Activated CD8-positive, alpha-beta T cell treated with anti-CD3 and anti-CD28 coated beads, Interleukin-2, amount 10 ng/mL, durations not matched to agents 7 days and 5 days (primary cell): ENCODE data around the gene MAST4. TPM values are rescaled to one million over a fixed set of nuclear protein-coding genes. Genes with fewer than 3 reads are reported as not detected.
"Not testable (repeated sequence)": the region's sequence is repeated elsewhere in the genome, so short reads cannot be mapped to it uniquely, and the experiment has no call there.

Experiments
- ATAC-seq: fragments of 150-1000 bp; cut with Tn5 transposase; one replicate; pipeline ENCODE4 v1.10.0; 2021; ENCODE audit warnings: moderate library complexity
- CTCF ChIA-PET: fragments of 350-600 bp; sonication (Branson Sonifier 250); formaldehyde crosslinking; loops from one replicate; lab custom pipeline; 2021; ENCODE audit warnings: antibody characterized with exemption; lab: Charles Lee
- POLR2A ChIA-PET: fragments of 350-600 bp; sonication (Branson Sonifier 250); formaldehyde crosslinking; loops from one replicate; lab custom pipeline; 2021; ENCODE audit warnings: antibody characterized with exemption; lab: Charles Lee
- DNase-seq: peaks from one replicate; pipeline ENCODE4 v3.0.0-alpha.2; 2020
- H3K27ac Mint-ChIP-seq: one replicate; pipeline ENCODE4 v1.8.0; 2021; ENCODE audit warnings: mild to moderate bottlenecking, mixed read lengths
- H3K27me3 Mint-ChIP-seq: one replicate; pipeline ENCODE4 v1.8.0; 2021; ENCODE audit warnings: low read depth, mixed read lengths
- H3K36me3 Mint-ChIP-seq: one replicate; pipeline ENCODE4 v1.8.0; 2021; ENCODE audit warnings: low read depth, mixed read lengths
- H3K4me1 Mint-ChIP-seq: one replicate; pipeline ENCODE4 v1.8.0; 2021; ENCODE audit warnings: low read depth, mixed read lengths
- H3K4me3 Mint-ChIP-seq: one replicate; pipeline ENCODE4 v1.8.0; 2021; ENCODE audit warnings: mild to moderate bottlenecking, mixed read lengths
- H3K9me3 Mint-ChIP-seq: one replicate; pipeline ENCODE4 v1.8.0; 2022; ENCODE audit warnings: mixed read lengths; ENCODE audit not compliant: insufficient read depth
- total RNA-seq, 2 experiments: library from RNA; stranded (reverse); gene quantifications; one replicate each; pipeline ENCODE4 v1.2.3, GENCODE V29; 2021

The MAST4 gene
- total RNA-seq, 2 experiments from 2014 or later, result 5.5 to 7.1 TPM

DNA sequence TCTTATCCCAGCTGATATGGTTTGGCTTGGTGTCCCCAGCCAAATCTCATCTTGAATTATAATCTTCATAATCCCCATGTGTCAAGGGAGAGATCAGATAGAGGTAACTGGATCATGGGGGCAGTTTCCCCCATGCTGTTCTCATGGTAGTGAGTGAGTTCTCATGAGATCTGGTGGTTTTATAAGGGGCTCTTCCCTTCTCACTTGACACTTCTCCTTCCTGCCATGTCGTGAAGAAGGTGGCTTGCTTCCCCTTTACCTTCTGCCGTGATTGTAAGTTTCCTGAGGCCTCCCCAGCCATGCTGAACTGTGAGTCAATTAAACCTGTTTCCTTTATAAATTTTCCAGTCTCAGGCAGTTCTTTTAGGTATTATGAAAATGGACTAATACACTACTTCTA is 226.7 kb downstream of the MAST4 start:
- H3K9me3 Mint-ChIP-seq, H3K4me3 Mint-ChIP-seq, ATAC-seq, H3K27me3 Mint-ChIP-seq, DNase-seq: not testable (repeated sequence)
- Mint-ChIP-seq H3K27ac (peak overlapping the region; percentile 88), H3K4me1 (peaks cover 46% of the 10 kb centered on the region), H3K36me3 (peaks cover 13% of the 10 kb centered on the region)
- POLR2A ChIA-PET, result interaction anchor here (1.0 kb wide), 1 partner anchor 18 kb away, joined by 3 read pairs; no protein-coding TSS in a partner anchor
- CTCF ChIA-PET, result interaction anchor here (1.2 to 3.2 kb wide), 4 partner anchors 8 to 18 kb away, joined by 6 to 17 read pairs (median 9); no protein-coding TSS in a partner anchor

DNA sequence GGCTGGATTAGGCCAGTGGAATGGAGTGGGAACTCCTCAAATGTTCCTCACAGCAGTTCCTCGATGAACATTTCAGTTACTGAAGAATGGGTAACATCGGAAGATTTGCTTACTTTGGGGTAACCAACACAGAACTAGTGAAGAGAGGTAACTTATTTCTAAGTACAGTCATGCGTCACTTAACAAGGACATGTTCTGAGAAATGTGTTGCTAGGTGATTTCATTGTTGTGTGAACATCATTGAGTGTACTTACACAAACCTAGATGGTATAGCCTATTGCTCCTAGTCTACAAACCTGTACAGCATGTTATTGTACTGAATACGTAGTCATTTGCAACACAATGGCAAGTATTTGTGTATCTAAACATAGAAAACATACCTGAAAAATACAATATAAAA is 228.3 kb downstream of the MAST4 start:
- Mint-ChIP-seq H3K27ac (no peak overlapping the region), H3K36me3 (peaks cover 13% of the 10 kb centered on the region), H3K4me3 (no peak overlapping the region), H3K9me3 (peaks cover 3% of the 10 kb centered on the region), H3K4me1 (peaks cover 54% of the 10 kb centered on the region), H3K27me3 (no peaks in the 10 kb centered on the region)
- CTCF ChIA-PET, result interaction anchor here (1.2 to 1.3 kb wide), 2 partner anchors 10 to 12 kb away, joined by 3 to 4 read pairs; no protein-coding TSS in a partner anchor
- POLR2A ChIA-PET, result interaction anchor here (0.6 kb wide), 1 partner anchor 198 kb away, joined by 8 read pairs; no protein-coding TSS in a partner anchor
- no peak for DNase-seq
- ATAC-seq, result no peak

- Mint-ChIP-seq H3K9me3 (peaks cover 3% of the 10 kb centered on the region), H3K4me3 (no peak overlapping the region), H3K4me1 (peaks cover 63% of the 10 kb centered on the region), H3K36me3 (peaks cover 13% of the 10 kb centered on the region), H3K27ac (no peak overlapping the region), H3K27me3 (no peaks in the 10 kb centered on the region)
- DNase-seq (no peak), ATAC-seq (no peak)
- ChIA-PET CTCF (interaction anchor here (6.1 kb wide), 1 partner anchor 10 kb away, joined by 99 read pairs; no protein-coding TSS in a partner anchor), POLR2A (interaction anchor here (1.3 kb wide), 1 partner anchor 18 kb away, joined by 3 read pairs; no protein-coding TSS in a partner anchor)
Measured at GRCh38 chr5:66826263-66826662, 230.1 kb downstream of the MAST4 start.

- ChIA-PET POLR2A (interaction anchor here (1.3 kb wide), 1 partner anchor 18 kb away, joined by 3 read pairs; no protein-coding TSS in a partner anchor), CTCF (interaction anchor here (3.5 to 6.1 kb wide), 3 partner anchors 10 to 38 kb away, joined by 12 to 99 read pairs (median 97); no protein-coding TSS in a partner anchor)
- peaks cover 60% of the 10 kb centered on the region for H3K4me1 Mint-ChIP-seq
- no peak overlapping the region for H3K27ac Mint-ChIP-seq
- no peaks in the 10 kb centered on the region for H3K27me3 Mint-ChIP-seq
- ATAC-seq, result no peak
- H3K9me3 Mint-ChIP-seq, result peaks cover 3% of the 10 kb centered on the region
- no peak overlapping the region for H3K4me3 Mint-ChIP-seq
- peaks cover 13% of the 10 kb centered on the region for H3K36me3 Mint-ChIP-seq
- no peak for DNase-seq
Measured at GRCh38 chr5:66826696-66827095, 230.5 kb downstream of the MAST4 start.

DNA sequence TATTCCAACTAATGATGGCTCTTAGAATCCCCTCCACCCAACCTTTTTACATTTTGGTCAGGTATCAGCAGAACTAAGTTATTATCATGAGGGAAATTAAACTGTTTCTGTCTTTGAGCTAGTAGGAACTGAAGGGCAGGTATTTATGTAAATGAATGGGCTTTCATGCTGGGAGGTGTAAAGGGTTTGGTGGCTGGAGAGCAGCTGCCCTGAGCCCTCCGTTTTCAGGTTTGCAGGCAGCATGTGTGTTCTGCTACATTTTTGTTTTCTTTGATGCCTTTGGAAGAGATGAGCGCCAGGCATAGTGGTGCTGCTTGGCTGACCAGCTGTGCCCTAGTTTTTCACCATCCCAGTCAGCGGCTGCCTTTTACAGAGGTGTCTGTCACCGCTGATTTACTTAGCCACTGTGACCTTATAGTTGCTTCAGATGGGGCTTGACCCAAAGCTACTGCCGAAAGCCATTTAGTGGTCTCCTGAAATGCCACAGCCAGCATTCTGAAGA is 231.9 kb downstream of the MAST4 start:
- H3K9me3 Mint-ChIP-seq, result peaks cover 3% of the 10 kb centered on the region
- POLR2A ChIA-PET, result interaction anchor here (1.1 to 2.0 kb wide), 4 partner anchors 9 to 379 kb away, joined by 6 to 38 read pairs (median 10); no protein-coding TSS in a partner anchor
- no peaks in the 10 kb centered on the region for H3K27me3 Mint-ChIP-seq
- H3K4me3 Mint-ChIP-seq, result peak overlapping the region; percentile 86
- peaks cover 8% of the 10 kb centered on the region for H3K36me3 Mint-ChIP-seq
- ATAC-seq (peak; percentile 15), DNase-seq (no peak)
- peak overlapping the region; percentile 87 for H3K27ac Mint-ChIP-seq
- CTCF ChIA-PET, result interaction anchor here (0.5 to 6.1 kb wide), 5 partner anchors 12 to 532 kb away, joined by 3 to 99 read pairs (median 12); no protein-coding TSS in a partner anchor
- peaks cover 48% of the 10 kb centered on the region for H3K4me1 Mint-ChIP-seq

DNA sequence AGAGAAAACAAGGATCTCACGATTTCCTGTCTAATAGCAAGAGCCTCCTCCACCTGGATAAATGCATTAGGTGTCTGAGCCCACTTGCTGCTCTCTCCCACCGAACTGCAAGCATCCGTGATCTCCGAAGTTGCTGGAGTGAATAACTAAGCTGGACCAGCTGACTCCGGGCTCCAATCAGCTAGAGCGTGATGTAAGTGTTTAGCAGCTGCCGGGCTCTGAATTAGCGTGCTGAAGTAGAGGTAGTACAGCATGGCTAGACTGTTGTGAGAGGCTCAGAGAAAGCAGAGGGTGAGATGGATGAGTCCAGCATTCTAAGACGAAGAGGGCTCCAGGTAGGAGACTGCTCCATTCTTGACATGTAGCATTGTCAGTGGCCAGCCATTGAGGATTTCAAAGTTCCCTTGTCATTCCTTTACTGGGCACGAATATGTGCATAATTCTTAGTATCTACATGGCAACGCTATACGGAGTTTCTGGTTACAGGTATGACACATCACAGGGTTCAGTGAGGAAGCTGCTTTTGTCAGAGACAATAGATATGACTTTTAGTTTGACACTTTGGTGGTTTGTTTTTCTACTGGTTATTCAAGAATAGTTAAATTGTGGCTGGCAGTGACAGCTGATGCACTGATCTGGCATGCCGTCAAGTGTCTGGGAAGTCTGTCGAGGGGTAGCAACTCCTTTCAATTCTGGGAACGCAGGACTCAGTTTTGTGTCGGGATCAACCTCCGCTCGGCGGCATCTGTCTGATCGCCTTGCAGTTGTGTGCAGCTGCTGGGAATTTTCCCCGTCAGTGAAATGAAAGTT is 232.6 kb downstream of the MAST4 start:
- H3K27me3 Mint-ChIP-seq, result no peaks in the 10 kb centered on the region
- peaks cover 6% of the 10 kb centered on the region for H3K36me3 Mint-ChIP-seq
- H3K4me1 Mint-ChIP-seq, result peaks cover 43% of the 10 kb centered on the region
- peak overlapping the region; percentile 86 for H3K4me3 Mint-ChIP-seq
- peaks cover 3% of the 10 kb centered on the region for H3K9me3 Mint-ChIP-seq
- H3K27ac Mint-ChIP-seq, result peak overlapping the region; percentile 87
- POLR2A ChIA-PET, result interaction anchor here (0.9 to 2.0 kb wide), 8 partner anchors 9 to 387 kb away, joined by 3 to 38 read pairs (median 6); no protein-coding TSS in a partner anchor
- ATAC-seq, result peak; percentile 98
- peak; percentile 84 for DNase-seq
- CTCF ChIA-PET, result interaction anchor here (0.5 to 6.1 kb wide), 6 partner anchors 12 to 531 kb away, joined by 3 to 99 read pairs (median 11); no protein-coding TSS in a partner anchor

DNA sequence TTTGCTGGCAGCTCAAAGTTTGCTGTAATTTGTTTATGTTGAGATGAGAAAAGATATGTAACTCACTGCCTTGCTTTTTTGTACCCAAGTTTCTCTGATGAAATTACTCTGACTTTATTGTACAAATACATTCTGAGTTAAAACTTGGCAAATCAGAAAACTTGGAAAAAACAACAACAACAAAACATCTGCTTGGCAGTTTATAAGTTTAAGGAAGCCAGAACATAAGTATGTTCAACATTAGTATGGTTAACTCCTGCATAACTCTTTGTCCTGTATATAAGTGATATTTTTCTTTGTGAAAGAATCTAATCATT is 233.1 kb downstream of the MAST4 start:
- peaks cover under 1% of the 10 kb centered on the region for H3K36me3 Mint-ChIP-seq
- H3K4me1 Mint-ChIP-seq, result peaks cover 37% of the 10 kb centered on the region
- POLR2A ChIA-PET, result interaction anchor here (0.9 to 2.0 kb wide), 8 partner anchors 8 to 387 kb away, joined by 3 to 38 read pairs (median 6); no protein-coding TSS in a partner anchor
- DNase-seq (no peak), ATAC-seq (no peak)
- peak overlapping the region; percentile 86 for H3K4me3 Mint-ChIP-seq
- CTCF ChIA-PET, result interaction anchor here (1.2 to 6.1 kb wide), 6 partner anchors 12 to 522 kb away, joined by 3 to 99 read pairs (median 11); no protein-coding TSS in a partner anchor
- peaks cover under 1% of the 10 kb centered on the region for H3K9me3 Mint-ChIP-seq
- H3K27ac Mint-ChIP-seq, result peak overlapping the region; percentile 87
- H3K27me3 Mint-ChIP-seq, result no peaks in the 10 kb centered on the region

DNA sequence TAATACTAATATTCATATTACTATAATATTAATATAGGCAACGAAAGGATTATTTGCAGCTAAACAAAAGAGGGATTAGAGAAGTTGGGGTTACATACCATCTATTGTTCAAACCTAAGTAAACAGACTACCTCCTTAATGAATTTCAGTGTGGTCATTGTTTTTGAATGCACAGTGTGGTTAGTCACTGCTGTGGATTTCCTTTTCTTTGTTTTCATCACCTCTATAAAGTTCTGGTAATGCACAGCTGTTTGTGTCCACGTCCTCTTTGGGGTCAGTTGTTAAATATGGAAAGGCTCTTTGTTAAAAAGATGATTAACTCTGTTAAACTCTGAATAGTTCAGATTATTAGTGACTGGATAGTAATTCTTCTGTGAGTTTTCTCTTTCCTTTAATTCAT is 233.6 kb downstream of the MAST4 start:
- peaks cover 34% of the 10 kb centered on the region for H3K4me1 Mint-ChIP-seq
- no peaks in the 10 kb centered on the region for H3K9me3 Mint-ChIP-seq
- POLR2A ChIA-PET, result interaction anchor here (1.6 to 2.0 kb wide), 3 partner anchors 8 to 14 kb away, joined by 6 to 38 read pairs (median 14); no protein-coding TSS in a partner anchor
- H3K27ac Mint-ChIP-seq, result peak overlapping the region; percentile 37
- H3K36me3 Mint-ChIP-seq, result no peaks in the 10 kb centered on the region
- H3K4me3 Mint-ChIP-seq, result peak overlapping the region; percentile 66
- DNase-seq, result no peak
- no peak for ATAC-seq
- CTCF ChIA-PET, result interaction anchor here (1.3 to 6.1 kb wide), 7 partner anchors 8 to 523 kb away, joined by 4 to 99 read pairs (median 11); no protein-coding TSS in a partner anchor
- no peaks in the 10 kb centered on the region for H3K27me3 Mint-ChIP-seq

GRCh38 chr5:66830636-66831035 is 234.4 kb downstream of the MAST4 start:
- no peak for DNase-seq
- no peak for ATAC-seq
- Mint-ChIP-seq H3K27me3 (no peaks in the 10 kb centered on the region), H3K27ac (no peak overlapping the region), H3K4me1 (peaks cover 34% of the 10 kb centered on the region), H3K4me3 (peak overlapping the region; percentile 21), H3K9me3 (no peaks in the 10 kb centered on the region), H3K36me3 (no peaks in the 10 kb centered on the region)
- CTCF ChIA-PET, result interaction anchor here (1.1 to 6.1 kb wide), 7 partner anchors 9 to 524 kb away, joined by 4 to 99 read pairs (median 6); no protein-coding TSS in a partner anchor
- POLR2A ChIA-PET, result interaction anchor here (1.0 kb wide), 1 partner anchor 10 kb away, joined by 3 read pairs; no protein-coding TSS in a partner anchor

GRCh38 chr5:66839636-66840185 is 243.5 kb downstream of the MAST4 start:
- CTCF ChIA-PET, result interaction anchor here (1.2 to 8.3 kb wide), 6 partner anchors 10 to 26 kb away, joined by 3 to 97 read pairs (median 14); no protein-coding TSS in a partner anchor

More at GRCh38 chr5:66839636-66840185, 243.5 kb downstream of the MAST4 start:
- Mint-ChIP-seq H3K27ac (peak overlapping the region; percentile 44), H3K4me3 (no peak overlapping the region), H3K36me3 (peaks cover 16% of the 10 kb centered on the region), H3K27me3 (no peaks in the 10 kb centered on the region), H3K9me3 (no peaks in the 10 kb centered on the region), H3K4me1 (peaks cover 57% of the 10 kb centered on the region)
- DNase-seq, result no peak
- POLR2A ChIA-PET, result interaction anchor here (1.0 to 2.7 kb wide), 4 partner anchors 9 to 326 kb away, joined by 3 to 38 read pairs (median 4); no protein-coding TSS in a partner anchor
- ATAC-seq, result no peak
